SW 1271 (cell line): ENCODE measurements around the gene GYS2.

Experiments
- DNase-seq, 2 experiments: peaks; one replicate each; lab custom pipeline; 2025; lab: John Stamatoyannopoulos, UW

The GYS2 gene

DNA sequence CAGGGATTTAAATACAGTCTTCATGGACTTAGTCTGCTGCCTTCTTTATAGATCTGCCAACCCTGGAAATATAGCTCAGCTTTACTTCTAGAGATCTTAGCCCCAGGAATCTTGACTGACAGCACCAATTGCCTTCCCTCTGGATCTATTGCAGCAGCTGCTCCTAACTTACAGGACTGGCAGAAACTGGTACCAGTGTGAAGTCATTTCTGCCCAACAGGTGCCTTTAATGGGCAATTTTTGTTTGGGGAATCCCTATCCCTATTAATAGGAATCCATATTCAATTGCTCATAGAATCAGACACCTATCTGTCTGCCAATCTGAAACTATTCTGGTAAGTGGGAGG is 51.3 kb downstream of the GYS2 start:
- no peak for DNase-seq

DNA sequence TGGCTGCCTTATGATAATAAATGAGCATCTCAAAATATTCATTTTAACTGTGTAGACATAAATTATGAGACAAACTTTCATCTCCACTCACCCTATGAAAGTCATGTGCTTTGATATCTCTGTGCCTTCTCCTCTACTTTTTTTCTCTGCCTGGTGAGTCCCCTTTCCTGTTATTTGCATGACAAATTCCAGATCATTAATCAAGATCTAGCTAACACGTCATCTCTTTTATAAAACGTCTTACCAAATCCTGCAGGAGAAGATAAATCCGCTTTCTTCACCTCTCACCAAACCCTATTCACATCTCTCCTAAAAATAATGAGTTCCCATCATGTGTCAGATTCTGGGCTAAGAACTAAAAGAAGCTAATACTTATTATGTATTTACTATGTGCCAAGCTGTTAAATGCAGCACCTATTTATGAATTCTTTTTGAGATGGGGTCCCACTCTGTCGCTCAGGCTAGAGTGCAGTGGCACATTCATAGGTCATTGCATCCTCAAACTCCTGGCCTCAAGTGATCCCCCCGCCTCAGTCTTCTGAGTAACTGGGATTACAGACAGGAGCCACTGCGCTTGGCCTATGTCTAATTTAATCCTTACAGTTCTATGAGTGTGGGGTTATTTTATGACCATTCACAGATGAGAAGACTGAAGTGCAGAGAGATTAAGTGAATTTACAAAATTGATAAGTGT is 51.9 kb downstream of the GYS2 start:
- no peak for DNase-seq

- DNase-seq = no peak
These were observed 52.7 kb downstream of the GYS2 start for GRCh38 chr12:21551841-21552465.

DNA sequence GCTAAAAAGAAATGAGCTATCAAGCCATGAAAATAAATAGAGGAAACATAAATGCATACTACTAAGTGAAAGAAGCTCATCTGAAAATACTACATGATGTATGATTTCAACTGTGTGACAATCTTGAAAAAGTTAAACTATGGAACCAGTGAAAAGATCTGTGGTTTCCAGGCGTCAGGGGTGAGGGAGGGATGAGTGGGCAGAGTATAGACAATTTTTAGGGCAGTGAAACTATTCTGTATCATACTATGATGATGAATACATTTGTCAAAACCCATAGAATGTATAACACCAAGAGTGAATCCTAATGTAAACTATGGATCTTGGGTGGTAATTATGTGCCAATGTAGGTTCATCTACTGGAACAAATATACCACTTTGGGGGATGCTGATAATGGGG is 57.2 kb downstream of the GYS2 start:
- DNase-seq = no peak

DNA sequence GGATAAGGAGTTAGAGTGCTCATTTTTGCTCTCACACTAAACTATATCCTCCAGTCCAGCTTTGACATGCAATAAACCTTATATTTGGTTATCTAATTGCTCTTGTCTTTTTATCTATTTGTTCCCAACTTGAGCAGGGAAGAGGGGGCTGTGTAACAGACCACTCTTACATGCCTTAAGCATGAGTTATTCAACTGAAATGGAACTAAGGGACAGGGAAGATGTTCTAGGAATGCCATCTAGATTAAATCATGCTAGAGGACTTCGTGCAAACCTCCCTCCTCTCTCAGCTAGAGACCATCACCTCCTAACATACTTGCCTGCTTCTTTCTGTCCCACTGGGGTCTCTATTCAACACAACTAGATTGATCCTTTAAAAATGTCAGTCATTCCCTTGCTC is 57.9 kb downstream of the GYS2 start:
- no peak for DNase-seq

GRCh38 chr12:21545557-21545956 is 59.1 kb downstream of the GYS2 start:
- DNase-seq = no peak

DNA sequence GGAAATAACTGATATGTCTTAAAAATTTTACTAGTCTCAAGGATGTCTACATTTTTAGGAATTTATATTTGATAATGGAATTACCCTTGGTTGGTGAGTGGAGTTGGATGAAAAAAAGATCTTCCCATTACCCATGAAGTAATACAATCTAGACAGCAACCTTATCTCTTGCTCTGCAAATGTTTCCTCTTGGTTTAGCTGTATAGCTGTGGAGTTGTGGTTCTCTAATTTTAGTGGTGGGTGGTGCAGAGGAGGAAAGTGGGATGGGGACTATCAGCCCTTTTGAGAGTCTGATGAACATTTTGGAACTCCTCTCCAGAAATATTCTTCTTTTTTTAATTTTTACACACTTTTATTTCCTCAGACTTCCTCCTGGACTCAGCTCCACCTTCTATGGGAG is 61.5 kb downstream of the GYS2 start:
- DNase-seq = no peak

- DNase-seq = no peak
These were observed 62.2 kb downstream of the GYS2 start for GRCh38 chr12:21542403-21542802.

DNA sequence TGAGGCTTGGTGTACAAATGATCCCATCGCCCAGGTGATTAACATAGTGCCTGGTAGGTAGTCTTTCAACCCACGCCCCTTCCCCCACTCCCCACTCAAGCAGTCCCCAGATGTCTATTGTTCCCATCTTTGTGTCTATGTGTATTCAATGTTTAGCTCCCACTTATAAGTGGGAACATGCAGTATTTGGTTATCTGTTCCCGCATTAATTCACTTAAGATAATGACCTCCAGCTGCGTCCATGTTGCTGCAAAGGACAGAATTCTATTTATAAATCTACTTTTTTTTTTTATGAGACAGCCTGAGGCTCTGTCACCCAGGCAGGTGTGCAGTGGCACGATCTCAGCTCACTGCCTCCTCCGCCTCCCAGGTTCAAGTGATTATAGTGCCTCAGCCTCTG is 62.9 kb downstream of the GYS2 start:
- no peak for DNase-seq

- DNase-seq = no peak
These were observed 64.8 kb downstream of the GYS2 start for GRCh38 chr12:21539797-21540196.

GRCh38 chr12:21538061-21538653 is 66.5 kb downstream of the GYS2 start:
- DNase-seq = no peak

DNA sequence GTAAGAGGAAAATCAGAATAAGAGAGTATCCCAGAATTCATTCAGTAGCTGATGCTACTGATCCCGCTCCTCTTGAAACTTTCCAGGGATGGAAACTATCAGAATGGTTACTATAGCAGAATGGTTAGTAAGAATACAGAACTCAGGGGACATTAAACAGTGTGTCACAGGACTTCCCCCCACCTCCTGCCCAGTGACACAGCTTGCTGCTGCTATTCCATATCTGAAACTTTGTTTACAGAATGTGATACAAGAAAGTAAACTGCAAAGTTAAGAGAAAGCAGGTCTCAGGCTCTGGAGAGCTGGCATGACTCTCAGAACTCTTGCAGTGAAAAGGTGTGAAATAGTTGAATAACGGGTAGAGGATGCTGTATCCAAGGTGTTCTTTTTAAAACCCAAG is 75.2 kb downstream of the GYS2 start:
- DNase-seq = no peak

- no peak for DNase-seq
These were observed 75.7 kb downstream of the GYS2 start for GRCh38 chr12:21528953-21529352.

DNA sequence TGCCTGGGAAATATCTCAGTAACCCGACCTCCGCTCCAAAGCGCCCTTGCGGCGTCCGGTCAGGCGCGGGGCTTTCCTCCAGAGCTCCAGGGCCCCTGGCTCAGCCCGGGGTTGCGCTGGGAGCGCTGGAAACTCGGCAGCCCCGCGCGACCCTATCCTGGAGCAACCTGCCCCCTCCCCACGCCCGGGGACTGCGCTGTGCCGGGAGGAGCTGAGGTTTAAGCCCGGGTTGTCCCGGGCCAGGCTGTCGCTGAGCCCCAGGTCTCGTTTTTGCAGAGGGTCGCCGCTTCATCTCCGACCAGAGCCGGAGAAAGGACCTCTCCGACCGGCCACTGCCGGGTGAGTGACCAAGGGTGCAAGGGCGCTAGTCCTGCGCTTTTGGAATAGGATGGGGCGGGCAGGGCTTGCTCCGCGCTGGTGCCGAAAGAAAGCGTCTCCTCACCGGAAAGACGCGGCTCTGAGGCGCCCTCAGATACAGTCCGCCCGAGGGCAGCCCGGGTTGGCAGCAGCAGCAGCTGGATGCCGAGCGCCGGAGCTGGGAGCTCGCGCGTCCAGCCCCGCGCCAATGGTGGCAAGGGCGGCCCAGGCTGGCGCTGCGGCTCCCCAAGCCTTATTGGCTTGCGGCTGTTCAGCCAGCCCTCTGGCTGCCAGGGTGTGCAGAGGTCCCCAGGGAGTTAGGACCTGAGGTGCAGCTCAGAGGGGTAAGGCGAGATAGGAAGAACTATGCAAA is 77.0 kb downstream of the GYS2 start:
- DNase-seq = no peak

DNA sequence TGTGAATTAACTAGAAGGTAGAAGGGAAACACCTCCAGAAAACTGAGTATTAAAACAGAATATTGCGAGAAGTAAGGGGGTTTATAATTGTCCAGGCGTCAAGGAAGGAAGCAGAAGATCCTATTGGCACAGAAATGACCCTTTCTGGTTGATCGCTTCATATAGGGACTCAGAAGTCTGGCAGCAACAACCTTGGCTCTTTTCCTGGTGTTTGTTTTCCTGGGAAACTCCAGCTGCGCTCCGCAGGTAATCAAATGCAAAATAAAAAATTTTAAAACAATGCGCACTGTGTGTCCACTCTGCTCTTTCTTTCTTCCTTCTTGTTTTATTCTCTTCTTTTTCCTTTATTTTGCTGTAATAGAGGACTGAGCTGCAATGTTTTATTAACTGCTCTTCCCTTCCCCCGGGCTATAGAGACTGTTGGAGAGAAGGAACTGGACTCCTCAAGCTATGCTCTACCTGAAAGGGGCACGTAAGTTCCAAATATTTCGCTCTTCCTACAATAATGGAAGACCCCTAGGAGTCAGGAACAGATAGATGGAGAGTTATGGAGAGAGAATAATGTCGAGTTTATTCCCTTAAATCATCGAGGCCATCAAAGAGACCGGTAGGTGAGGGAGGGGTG is 77.8 kb downstream of the GYS2 start:
- no peak for DNase-seq

DNA sequence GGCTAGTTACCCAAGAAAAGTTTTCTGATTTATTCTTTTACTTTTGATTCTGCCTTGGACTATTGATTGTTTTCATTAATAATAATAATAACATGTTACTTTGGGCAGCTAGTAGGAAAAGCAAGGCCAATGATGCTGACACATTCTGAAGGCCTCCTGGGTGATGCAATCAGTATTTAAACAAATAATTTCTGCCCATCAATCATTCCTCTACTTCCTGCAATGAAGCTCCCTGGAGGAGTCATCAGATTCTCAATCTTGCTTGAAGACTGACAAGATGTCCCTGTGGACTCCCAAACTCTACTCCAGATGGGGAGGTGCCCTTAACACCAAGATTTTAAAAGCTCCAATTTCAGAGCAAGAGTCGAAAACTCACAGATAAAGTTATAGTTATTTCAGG is 78.6 kb downstream of the GYS2 start, which contains the start of gene SPX:
Gene SPX (plus strand): TSS at position 244 of the 400 bp plus-strand sequence. CDS start 177 bp downstream, outside the sequence.
- no peak for DNase-seq

GRCh38 chr12:21523148-21523547 is 81.5 kb downstream of the GYS2 start:
- DNase-seq = no peak

DNA sequence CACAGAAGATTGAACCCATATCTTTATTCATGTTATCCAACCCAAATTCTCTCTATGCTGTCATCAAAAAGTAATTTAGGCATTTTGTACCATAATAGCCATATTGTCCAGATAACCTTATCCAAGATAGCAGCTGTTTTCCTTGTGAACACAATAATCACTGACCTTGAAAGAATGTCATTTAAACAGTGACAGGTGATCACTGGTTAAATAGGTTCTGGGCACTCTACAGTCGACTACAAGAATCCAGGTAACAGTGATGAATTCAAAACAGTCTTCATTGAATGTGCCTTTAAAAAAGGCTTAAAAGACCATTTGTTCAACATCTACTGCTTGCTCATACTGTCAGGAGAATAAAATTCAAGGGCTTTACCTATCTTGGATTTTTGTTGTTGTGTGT is 83.1 kb downstream of the GYS2 start:
- DNase-seq = no peak

DNA sequence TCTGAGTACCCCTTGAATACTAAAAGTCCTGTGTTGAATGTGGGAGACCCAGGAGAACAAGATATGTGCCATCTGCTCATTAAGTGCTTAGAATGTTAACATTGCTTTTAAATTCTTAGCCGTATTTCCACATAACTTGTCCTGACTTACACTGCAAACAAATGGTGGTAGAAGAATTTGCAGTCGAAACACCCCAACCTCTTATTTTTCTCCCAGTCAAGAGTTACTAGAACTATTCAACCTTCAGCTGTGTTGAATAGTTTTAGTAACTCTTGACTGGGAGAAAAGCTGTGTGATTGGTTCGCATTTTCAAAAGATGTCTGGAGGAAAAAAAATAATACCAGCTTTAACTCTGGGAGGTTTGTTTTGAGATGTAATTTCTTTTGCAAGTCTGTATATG is 86.2 kb downstream of the GYS2 start:
- DNase-seq = no peak

DNA sequence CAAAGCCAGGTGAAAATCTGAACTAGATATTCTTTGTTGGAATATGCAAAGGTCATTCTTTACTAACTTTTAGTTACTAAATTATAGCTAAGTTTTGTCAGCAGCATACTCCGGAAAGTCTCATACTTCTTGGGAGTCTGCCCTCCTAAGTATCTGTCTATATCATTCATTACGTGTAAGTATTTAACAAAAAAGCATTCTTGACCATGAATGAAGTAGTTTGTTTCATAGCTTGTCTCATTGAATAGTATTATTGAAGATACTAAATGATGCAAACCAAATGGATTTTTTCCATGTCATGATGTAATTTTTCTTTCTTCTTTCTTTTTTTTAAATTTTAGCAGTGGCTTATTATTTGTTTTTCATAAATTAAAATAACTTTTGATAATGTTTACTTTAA is 88.4 kb downstream of the GYS2 start:
- no peak for DNase-seq

GRCh38 chr12:21509768-21510167 is 94.9 kb downstream of the GYS2 start:
- DNase-seq = no peak

DNA sequence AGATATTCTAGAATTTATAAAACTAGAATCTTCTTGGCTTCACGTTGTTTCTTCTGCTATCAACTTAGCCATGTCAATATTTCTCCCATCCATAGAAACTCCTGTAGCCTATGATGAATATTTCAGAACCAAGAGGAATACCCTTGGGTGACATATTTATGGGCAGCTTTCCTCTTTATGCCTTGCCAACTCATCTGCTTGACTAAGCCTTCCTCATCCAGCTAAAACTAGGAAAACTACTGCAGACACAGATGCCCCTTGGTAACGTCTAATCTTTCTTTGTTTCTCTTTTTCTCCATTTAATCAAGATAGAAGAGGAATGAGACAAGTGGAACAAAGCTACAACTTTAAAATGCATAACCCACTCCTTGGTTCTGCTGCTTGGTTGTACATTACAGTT is 96.8 kb downstream of the GYS2 start:
- DNase-seq = no peak

GRCh38 chr12:21505888-21506287 is 98.8 kb downstream of the GYS2 start:
- no peak for DNase-seq
